Stimulated activated CD4-positive, alpha-beta T cell treated with anti-CD3 and anti-CD28 coated beads, TNF-alpha, amount 100 ng/mL, for 24 hours (primary cell): ENCODE measurements around the gene ALX3.

Source experiments
- DNase-seq, 3 experiments: peaks; one replicate each; pipeline ENCODE4 v3.0.0-alpha.2; 2020; ENCODE audit warnings: low read depth in 3 of 3

The ALX3 gene

DNA sequence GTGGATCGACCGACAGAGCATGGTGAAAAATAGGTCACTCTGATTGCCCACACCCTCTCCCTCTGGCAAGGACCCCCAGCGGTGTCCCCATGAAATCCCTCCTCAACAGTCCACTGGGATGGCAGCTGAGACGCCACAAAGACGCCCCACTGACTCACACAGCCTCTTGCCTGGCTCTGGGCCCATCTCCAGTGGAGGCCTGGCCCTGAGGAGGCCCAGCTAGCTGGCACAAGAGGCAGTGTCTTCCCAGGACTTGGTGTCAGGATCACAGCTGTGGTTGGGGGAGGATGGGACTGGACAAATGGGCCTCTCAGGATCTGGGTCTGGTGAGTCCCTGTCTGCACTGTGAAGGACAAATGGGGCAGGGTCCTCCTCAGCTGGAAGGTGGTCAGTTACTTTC, 4.6 kb downstream of the ALX3 start:
- DNase-seq = no peak

DNA sequence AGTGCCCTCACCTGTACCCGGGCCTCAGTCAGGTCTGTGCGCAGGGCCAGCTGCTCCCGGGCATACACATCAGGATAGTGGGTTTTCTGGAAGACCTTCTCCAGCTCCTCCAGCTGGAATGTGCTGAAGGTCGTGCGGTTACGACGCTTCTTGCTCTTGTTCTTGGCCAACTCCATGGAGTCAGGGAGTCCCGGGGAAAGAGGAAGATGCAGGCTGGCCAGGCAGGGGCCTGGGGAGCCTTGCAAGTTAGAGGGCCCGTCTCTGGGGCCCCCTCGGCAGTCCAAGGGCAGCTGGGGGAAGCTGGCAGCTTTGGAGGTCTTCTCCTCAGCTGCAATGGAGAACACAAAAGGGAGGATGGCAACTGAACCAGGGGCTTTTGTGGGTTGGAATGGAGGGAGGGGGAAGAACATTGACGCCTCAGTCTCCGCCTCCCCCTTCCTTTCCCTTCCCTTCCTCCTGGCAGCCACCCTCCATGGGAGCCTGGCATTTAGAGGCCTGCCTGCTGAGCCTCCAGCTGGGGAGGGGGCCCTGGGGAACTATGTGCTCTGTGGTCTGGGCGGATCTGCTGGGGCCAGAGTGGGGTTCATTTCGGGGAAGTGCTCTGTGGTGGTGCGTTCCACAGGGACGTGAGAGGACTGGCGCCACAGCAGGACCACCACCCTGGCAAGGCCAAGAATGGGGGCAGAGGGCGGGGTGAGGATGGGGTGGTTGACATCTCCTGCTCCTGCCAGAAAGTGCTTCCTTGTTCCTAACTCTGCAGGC, 5.7 kb downstream of the ALX3 start:
- DNase-seq = no peak

DNA sequence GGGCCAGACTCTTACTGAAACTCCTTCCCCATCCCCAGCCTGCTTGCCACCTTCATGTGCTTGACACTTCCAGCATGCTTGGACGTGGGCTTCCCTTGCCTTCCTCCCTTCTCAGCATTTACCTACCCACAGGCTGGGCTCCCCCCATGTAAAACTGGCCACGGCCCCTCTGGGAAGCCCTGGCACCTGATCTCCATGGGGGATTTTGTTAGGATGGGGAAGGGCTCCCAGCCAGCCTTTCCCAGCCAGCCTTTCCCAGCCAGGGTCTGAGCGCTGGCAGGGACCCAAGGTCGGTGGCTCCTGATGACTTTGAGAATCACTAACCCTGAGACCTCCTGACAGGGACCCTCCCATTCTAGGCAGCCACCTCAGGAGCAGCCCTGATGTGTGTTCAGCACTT, 6.7 kb downstream of the ALX3 start:
- no peak for DNase-seq

DNA sequence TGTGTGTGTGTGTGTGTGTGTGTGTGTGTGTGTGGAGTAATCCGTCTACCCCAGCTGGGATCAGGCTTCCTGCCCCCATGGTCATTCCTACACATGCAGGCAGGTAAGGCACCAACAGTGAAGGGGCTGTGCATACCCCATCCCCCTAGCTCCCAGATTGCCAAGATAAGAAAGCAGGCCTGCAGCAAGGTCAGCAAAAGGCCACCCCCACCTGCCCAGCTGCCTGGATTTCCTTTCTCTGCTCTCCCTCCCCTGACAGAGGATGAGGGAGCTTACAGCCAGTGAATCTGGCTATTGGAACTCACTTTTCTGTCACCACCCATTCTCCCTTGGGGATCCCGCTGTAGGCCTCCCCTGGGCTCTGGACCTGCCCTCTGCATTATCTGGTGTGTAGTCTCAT, 7.9 kb downstream of the ALX3 start:
- DNase-seq = no peak

DNA sequence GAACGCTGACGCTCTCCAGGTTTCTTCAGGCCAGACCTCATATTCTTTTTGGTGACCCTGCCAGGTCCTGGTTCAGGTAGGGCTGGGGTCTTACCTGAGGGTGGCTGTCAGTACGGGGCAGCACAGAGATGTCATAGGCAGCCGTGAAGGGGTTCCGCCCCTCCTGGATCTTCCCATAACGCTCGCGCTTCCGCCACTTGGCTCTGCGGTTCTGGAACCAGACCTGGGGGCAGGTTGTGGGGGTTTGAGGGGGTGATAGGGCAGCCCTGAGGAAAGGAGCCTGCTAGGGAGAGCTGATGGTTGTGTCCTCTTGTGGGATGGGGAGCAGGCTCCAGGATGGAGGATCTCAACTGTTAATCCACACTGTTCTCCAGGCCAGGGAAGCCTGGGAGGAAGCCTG, 9.1 kb downstream of the ALX3 start:
- no peak for DNase-seq

DNA sequence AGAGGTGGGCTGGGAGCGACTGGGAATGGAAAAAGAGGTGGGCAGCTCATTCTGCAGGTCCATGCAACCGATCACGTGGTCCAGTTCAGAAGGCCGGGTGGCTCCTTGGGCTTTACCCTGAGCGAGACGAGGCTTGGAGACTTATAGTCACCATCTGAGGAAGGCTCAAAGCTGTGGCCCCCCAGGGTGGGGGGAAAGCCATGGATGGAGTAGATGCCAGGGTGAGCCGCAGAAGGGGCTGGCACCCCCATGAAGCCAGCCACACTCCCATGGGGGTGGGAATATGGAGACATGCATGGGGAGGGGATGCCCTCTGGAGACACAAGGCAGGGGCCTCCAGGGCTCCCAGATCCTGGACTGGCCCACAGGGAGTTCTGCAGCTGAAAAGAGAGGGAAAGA, 9.8 kb downstream of the ALX3 start:
- DNase-seq = no peak

DNA sequence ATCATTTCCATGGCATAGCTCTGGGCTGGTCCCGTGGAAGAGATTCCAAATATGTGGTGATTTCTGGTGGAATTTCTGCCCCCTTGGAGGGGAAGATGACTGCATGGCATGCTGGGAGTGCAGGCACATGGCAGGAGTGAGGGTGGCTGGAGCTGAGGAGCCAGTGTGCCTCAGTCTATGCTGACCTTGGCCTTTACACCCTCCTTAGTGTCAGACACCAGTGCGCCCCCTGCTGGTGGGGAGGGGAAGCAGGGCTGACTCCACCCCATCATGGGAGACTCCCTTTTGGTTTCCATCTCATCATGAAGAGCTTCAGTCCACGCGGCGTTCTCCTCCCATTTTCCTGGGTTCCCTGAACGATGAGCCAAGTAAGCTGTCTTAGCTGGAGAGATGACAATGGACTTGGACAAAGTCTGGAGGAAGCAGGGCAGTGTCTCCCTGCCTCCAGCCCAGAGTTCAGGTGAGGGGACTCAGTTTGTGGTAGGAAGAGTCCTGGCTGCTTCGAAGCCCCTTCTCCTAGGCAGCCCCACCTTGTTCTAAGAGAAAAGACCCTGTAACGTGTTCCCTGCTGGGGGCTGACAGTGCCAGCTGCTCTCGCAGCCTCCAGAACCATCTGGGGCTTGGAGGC, 10.3 kb downstream of the ALX3 start:
- peak; percentile 43 to 77 (median 61) for DNase-seq

DNA sequence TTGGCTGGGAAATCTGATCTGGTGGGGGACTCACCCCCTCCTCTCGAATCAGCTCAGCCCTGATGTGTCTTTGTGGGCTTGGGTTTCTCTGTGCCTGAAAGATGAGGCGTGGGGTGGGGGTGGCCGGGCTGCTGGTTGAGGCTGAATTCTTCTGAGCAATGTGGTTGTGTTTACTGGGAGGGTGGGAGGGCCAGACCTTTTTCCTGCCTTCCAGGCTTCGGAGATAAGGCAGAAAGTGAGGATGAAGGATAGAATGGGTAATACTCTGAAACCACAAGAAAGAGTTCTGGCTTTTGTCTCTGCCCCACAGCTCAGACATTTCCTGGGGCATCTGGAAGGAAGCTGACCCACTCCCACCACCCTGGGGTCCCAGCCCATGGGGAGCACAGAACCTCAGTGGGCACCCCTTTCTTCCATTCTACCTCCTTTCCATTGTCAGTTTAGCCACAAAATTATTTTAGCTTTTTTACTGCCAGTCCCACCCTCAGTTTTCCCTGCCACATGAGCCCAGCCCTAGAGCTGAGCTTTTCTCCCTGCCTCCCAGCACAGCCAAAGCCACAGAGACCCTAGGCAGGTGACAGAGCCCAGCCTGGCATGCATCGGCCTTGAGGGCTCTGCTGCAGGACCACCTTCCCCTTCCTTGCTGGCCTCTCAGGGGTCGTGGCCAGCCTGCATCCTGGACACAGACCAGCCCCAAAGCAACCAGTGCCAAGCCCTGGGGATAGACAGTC, 11.2 kb downstream of the ALX3 start:
- no peak for DNase-seq

DNA sequence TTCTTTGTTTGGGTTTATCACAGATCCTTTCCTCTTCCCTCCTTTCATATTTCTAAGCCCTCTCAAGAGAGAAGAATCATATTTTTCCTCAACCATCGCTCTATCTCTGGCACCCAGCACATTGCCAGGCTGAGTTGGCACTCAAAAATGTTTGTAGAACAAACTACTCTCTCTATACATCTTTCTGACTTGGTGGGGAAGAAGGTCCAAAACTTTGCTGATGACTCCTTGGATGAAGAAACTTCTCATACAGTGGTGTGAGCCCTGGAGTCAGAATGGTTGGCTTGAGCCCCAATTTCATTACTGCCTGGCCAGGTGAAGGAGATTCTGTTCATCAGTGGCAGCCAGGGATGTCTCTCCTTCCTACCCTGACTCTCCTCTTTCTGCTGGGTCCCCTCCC, 11.9 kb downstream of the ALX3 start:
- no peak for DNase-seq

DNA sequence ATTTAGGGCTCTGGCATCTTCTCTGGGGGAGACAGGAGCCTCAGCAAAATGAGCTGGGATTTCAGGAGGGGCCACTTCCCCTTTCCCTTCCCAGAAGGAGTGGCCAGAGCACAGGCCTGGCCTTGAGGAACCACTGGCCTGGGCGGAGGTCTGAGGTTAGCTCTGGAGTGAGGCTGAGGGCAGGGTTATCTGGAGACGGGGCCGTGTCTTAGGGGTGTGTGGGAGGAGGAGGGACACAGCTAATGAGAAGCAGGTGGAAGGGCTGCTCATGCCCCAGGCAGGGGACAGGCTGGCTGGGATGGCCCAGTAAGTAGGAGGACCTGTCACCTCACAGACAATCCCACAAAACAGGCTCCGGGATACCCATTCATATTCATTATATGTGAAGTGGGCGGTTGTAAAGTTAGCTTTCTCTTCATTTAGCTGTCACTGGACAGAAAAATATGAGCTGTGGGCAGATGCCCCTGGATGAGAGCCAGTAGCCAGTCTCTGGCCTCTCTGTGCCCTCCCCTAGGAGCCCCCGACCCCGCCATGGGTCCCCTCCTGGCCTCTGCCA, 12.4 kb downstream of the ALX3 start:
- no peak for DNase-seq

DNA sequence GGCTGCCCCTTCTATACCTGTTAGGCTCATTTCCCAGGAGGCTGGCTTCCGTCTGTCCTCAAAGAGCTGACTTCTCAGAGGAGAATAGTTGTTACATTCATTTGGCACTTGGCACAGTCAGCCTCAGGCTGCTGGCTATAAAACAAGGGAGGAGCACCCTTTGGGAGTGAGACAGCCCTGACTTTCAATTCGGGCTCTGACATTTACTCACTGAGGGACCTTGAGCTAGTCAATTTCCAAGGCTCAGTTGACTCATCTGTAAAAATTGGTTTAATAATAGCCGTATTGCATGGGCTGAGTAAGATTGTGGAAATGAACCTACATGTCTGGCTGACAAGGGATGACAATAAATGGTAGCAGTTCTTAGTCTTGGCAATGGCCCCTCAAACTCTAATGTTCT, 13.7 kb downstream of the ALX3 start:
- DNase-seq = no peak

DNA sequence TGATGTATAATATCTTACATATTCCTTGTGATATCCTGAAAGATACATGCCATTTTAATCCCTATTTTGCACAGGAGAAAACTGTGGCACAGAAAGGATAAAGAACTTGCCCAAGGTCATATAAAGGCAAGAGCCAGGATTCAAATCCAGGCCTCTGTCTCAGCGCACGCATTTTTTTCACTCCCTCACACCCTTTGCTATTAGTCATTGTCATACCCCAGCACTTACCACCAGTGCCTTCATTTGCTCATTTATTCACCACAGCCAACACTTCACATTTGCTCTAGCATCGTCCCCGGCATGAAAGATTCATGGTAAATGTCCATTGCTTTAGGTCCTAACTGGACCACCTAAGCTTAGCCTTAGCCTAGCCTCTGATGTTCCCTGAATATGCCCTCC, 14.2 kb downstream of the ALX3 start:
- no peak for DNase-seq

DNA sequence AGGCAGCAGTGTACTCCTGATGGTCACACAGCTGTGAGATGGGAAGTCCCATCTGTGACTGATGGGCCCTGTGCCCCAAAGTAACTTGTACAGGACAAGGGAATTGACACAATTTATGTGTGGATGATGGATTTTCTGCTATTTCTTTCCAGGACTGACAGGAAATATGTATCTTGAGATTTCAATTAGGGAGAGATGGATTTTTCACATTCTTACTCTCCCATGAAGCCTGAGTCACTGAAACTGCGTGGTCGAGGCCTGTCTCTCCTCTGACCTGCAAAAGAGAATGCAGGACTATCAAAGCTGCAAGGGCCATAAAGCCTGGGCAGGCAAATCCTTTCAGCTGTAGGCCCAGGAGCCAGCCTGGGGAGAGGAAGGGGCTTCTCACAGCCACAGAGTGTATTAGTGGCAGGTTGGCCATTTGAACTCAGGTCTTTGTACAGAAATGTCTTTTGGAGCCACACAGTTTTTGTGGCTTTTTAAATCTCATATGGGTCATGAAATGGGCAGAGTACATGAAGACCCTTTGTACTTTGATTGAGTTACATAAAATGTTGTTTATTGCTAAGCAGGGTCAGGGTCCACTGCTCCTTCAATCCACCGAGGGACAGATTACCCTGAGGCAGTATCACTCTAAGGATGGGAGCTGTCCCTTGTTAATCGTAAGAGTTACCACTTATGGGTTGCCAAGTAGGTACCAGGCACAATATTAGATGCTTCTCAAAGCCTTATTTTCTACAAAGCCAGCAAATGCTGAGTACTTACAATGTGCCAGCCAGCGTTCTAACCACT, 14.8 kb downstream of the ALX3 start:
- DNase-seq = no peak

DNA sequence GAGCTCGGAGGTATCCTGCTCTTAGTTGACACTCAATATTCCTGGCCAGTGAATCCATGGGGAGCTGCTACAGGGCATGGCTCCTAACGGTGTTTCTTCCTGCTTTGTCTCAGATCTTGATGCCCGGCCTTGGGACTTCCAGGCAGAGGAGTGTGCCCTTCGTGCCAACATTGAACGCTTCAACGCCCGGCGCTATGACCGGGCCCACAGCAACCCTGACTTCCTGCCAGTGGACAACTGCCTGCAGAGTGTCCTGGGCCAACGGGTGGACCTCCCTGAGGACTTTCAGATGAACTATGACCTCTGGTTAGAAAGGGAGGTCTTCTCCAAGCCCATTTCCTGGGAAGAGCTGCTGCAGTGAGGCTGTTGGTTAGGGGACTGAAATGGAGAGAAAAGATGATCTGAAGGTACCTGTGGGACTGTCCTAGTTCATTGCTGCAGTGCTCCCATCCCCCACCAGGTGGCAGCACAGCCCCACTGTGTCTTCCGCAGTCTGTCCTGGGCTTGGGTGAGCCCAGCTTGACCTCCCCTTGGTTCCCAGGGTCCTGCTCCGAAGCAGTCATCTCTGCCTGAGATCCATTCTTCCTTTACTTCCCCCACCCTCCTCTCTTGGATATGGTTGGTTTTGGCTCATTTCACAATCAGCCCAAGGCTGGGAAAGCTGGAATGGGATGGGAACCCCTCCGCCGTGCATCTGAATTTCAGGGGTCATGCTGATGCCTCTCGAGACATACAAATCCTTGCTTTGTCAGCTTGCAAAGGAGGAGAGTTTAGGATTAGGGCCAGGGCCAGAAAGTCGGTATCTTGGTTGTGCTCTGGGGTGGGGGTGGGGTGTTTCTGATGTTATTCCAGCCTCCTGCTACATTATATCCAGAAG, 16.7 kb downstream of the ALX3 start:
- DNase-seq = peak; percentile 41 to 69 (median 50)

DNA sequence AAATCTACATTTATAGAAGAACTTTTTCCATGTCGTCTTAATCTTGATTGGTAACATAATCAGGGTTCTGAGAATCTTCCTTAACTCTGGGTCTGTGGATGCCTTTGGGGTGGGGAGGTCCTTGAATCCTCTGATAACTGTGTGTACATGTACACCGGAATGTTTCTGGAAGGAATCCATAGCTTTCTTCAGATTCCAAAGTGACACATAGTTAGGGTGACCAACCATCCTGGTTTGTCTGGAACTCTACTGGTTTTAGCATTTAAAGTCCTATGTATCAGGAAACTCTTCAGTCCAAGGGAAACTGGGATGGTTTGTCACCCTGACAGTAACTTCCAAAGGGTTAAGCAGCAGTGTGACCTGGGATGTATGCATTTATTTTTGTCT, 19.2 kb downstream of the ALX3 start:
- DNase-seq = no peak

DNA sequence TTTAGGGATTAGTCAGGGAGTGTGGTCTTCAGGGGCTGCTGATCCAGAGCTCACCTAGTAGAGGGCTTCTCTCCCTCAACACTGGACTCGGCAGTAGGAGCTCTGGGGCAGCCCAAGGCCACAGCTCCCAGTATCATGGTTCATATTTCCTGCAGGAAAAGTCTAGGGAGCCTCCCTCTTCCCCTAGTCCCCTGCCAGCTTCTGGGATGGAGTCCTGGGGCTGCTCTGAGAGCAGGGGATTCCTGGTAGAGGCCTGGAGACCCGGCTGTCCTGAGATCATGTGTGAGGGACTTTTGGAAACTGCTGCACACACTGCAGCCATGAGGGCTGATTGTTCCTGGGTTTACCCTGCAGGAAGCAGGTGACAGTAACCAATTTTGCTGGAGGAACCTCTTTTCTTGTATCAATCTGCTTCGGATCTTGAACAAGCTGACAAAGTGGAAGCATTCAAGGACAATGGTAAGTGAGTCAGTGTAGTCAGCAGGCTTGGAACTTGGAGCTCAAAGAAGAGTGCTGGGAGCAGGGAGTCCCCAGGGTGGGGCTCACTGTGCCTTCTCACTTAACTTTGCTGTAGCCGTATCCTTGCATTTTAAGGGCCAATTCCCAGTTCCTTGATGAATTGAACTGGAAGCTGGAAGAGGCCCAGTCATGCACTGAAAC, 19.7 kb downstream of the ALX3 start:
- no peak for DNase-seq

DNA sequence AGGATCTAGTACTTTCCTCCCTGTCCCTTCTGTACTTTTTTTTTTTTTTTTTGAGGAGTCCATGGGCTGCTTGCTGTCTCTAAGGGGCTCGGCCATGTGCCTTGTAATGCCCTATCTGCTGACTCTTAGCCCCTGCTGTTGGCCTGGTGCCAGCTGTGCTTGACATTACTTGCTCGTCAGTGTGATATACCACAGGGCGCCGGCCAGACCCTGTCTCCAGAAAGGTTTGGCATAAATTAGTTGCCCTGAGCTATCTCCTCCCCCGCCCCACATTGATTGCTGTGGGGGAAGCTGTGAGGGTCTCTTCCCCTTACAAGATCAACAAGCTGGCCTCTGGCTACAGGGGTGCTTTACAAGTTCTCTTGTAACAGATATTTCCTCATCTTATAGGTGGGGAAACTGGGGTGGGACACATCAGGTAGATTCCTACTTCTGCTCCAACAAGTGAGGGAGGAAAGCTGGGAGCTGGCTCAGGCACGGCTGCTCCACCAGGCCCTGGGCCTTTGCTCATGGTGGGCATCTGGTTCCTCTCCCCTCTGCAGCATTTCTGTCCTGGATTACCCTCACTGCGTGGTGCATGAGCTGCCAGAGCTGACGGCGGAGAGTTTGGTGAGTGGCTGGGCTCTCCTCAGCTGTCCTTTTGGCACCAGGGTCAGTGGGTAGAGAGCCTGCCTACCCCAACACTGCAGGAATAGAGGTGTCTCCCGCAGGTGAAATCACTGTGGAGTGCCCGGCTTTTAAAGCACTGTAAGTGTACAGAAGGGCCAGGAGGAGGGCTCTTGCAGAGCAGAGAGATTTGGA, 20.5 kb downstream of the ALX3 start:
- no peak for DNase-seq

DNA sequence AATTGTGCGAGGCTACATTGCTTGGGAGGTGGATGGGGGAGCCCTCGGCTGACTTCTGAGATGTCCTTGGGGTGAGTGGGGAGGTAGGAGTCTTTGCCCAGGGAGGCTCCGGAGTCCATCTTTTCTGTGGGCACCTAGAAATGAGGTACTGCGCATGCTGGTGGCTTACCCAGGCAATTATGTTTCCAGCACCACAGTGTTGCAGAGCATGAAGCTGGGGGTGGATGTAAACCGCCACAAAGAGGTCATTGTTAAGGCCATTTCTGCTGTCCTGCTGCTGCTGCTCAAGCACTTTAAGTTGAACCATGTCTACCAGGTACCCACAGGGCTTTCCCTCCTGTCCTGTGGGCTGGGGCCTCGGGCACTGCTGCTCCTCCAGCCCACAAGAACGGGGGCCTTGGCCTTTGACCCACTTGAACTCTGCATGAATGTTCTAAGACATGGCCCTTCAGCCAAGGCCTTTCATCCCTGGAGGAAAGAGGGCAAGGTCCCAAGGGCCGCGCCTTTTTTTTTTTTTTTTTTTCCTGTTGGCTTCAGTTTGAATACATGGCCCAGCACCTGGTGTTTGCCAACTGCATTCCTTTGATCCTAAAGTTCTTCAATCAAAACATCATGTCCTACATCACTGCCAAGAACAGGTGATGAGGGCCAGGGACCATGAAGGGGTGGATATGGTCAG, 21.4 kb downstream of the ALX3 start:
- DNase-seq = no peak

DNA sequence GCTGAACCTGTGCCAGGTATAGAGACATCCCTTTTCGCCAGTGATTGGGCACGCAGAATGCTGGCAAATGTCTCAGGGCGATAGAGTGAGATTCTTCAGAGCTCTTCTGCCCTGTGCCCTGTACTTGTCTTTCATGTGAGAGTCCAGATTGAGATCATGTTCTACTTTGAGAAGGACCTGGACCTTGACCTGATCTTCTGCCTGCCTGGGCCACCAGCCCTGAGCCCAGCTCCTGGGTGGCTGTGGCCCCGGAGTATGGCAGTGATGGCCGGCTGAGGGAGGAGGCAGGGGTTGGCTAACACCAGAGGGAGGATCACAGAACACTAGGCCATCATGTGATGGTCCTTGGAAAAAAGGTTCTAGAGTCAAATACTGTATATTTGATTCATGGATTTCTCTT, 22.2 kb downstream of the ALX3 start:
- DNase-seq = no peak
